Neural crest cell (in vitro differentiated cells): ENCODE results near the gene ACTR8. TPM values are rescaled to one million over a fixed set of nuclear protein-coding genes. Genes with fewer than 3 reads are reported as not detected.

Experiments used
- DNase-seq: peaks from one replicate; pipeline ENCODE4 v3.0.0; 2021; ENCODE audit warnings: low read depth, mixed read lengths, low spot score
- H3K27ac Mint-ChIP-seq: one replicate; pipeline ENCODE4 v1.8.0; 2021; ENCODE audit warnings: mild to moderate bottlenecking, mixed read lengths; ENCODE audit not compliant: unreplicated experiment
- H3K27me3 Mint-ChIP-seq: 2 replicates; pipeline ENCODE4 v1.8.0; 2021; ENCODE audit warnings: low read depth, mild to moderate bottlenecking, mixed read lengths
- H3K36me3 Mint-ChIP-seq: 2 replicates; pipeline ENCODE4 v1.8.0; 2021; ENCODE audit warnings: low read depth, mild to moderate bottlenecking, mixed read lengths
- H3K4me1 Mint-ChIP-seq: 2 replicates; pipeline ENCODE4 v1.8.0; 2021; ENCODE audit warnings: mixed read lengths
- H3K4me3 Mint-ChIP-seq: one replicate; pipeline ENCODE4 v1.8.0; 2021; ENCODE audit warnings: mild to moderate bottlenecking, mixed read lengths
- H3K9me3 Mint-ChIP-seq: 2 replicates; pipeline ENCODE4 v1.8.0; 2021; ENCODE audit warnings: mixed read lengths
- CTCF ChIP-seq: fragments of 200-600 bp; sonication (generic); conservative IDR thresholded peaks from 2 replicates; pipeline ENCODE4 v1.5.0; 2021; ENCODE audit warnings: antibody characterized with exemption, mild to moderate bottlenecking
- total RNA-seq: library from RNA; stranded (reverse); gene quantifications from 2 replicates; pipeline ENCODE4 v1.2.1, GENCODE V29; 2021

The ACTR8 gene
- total RNA-seq, 1 donor from 2014 or later: 49.9 TPM

- H3K36me3 Mint-ChIP-seq: no peaks in the 10 kb centered on the region
- H3K9me3 Mint-ChIP-seq: no peaks in the 10 kb centered on the region
- H3K4me1 Mint-ChIP-seq: no peaks in the 10 kb centered on the region
- no peak overlapping the region for H3K4me3 Mint-ChIP-seq
- no peak for DNase-seq
- no peak overlapping the region for H3K27ac Mint-ChIP-seq
- no peak for TF ChIP-seq CTCF
- H3K27me3 Mint-ChIP-seq: peaks cover 22% of the 10 kb centered on the region
These were observed 31.1 kb downstream of the ACTR8 start for GRCh38 chr3:53850895-53851294.

GRCh38 chr3:53849916-53850315 lies 32.0 kb downstream of the ACTR8 start:
- DNase-seq: no peak
- H3K36me3 Mint-ChIP-seq: no peaks in the 10 kb centered on the region
- no peak overlapping the region for H3K4me3 Mint-ChIP-seq
- TF ChIP-seq CTCF: no peak
- H3K27ac Mint-ChIP-seq: no peak overlapping the region
- peaks cover 5% of the 10 kb centered on the region for H3K4me1 Mint-ChIP-seq
- peaks cover 29% of the 10 kb centered on the region for H3K27me3 Mint-ChIP-seq
- H3K9me3 Mint-ChIP-seq: no peaks in the 10 kb centered on the region

- H3K27me3 Mint-ChIP-seq: peaks cover 40% of the 10 kb centered on the region
- no peak overlapping the region for H3K27ac Mint-ChIP-seq
- peak overlapping the region; percentile 86 for H3K4me3 Mint-ChIP-seq
- H3K36me3 Mint-ChIP-seq: no peaks in the 10 kb centered on the region
- no peak for TF ChIP-seq CTCF
- no peaks in the 10 kb centered on the region for H3K9me3 Mint-ChIP-seq
- peaks cover 26% of the 10 kb centered on the region for H3K4me1 Mint-ChIP-seq
- no peak for DNase-seq
These were observed 35.1 kb downstream of the ACTR8 start for GRCh38 chr3:53846851-53847155.

- Mint-ChIP-seq H3K4me1 (peaks cover 26% of the 10 kb centered on the region), H3K9me3 (no peaks in the 10 kb centered on the region), H3K36me3 (no peaks in the 10 kb centered on the region), H3K27ac (no peak within 1 kb of the TSS), H3K27me3 (peaks cover 40% of the 10 kb centered on the region), H3K4me3 (peak within 1 kb of the TSS; percentile 86)
- TF ChIP-seq CTCF: no peak
- DNase-seq: peak; percentile 40
These were observed 35.7 kb downstream of the ACTR8 start, which contains the start of the genes CHDH and IL17RB for GRCh38 chr3:53846134-53846850. CHDH (minus strand) TSS chr3:53846419; CDS start chr3:53824008, 22,411 bp downstream. IL17RB (plus strand) TSS chr3:53846568; CDS start chr3:53846589, 21 bp downstream.

- Mint-ChIP-seq H3K4me3 (peak overlapping the region; percentile 83), H3K27me3 (peaks cover 40% of the 10 kb centered on the region), H3K4me1 (peaks cover 26% of the 10 kb centered on the region), H3K36me3 (no peaks in the 10 kb centered on the region), H3K27ac (no peak overlapping the region), H3K9me3 (no peaks in the 10 kb centered on the region)
- DNase-seq: peak; percentile 41
- TF ChIP-seq CTCF: no peak
These were observed 36.1 kb downstream of the ACTR8 start for GRCh38 chr3:53845881-53846133.
